T-cell (primary cell): ENCODE measurements around the gene CBFA2T2. TPM values are rescaled to one million over a fixed set of nuclear protein-coding genes. Genes with fewer than 3 reads are reported as not detected.
"Not testable (repeated sequence)": the region's sequence is repeated elsewhere in the genome, so short reads cannot be mapped to it uniquely, and the experiment has no call there.

Experiments
- ATAC-seq, 4 experiments: fragments of 200-7000 bp in 3 of 4; fragments of 150-1000 bp in 1 of 4; cut with Tn5 transposase; replicated peaks in 1 of 4; 1 replicate in 3 of 4; 2 replicates in 1 of 4; pipeline ENCODE4 v1.10.0; 2021; ENCODE audit warnings: moderate library complexity in 3 of 4, mild to moderate bottlenecking in 2 of 4, moderate number of reproducible peaks in 1 of 4
- CTCF ChIA-PET, 2 donors: fragments of 300-600 bp; sonication (Branson Sonifier 250); formaldehyde crosslinking; loops; one replicate each; lab custom pipeline; 2022; ENCODE audit warnings: antibody characterized with exemption in 2 of 2; lab: Charles Lee
- POLR2A ChIA-PET, 2 donors: fragments of 300-600 bp; sonication (Branson Sonifier 250); formaldehyde crosslinking; loops; one replicate each; lab custom pipeline; 2022; ENCODE audit warnings: antibody characterized with exemption in 2 of 2; lab: Charles Lee
- DNase-seq, 35 experiments: peaks; one replicate each; pipeline versions ENCODE4 v3.0.0 to v3.0.0-alpha.2; 2013 to 2023
- H3K27ac ChIP-seq: one replicate; pipeline ENCODE4 v1.5.1; 2013; ENCODE audit warnings: low read length
- H3K27me3 ChIP-seq, 2 experiments: replicated peaks in 1 of 2; 1 replicate in 1 of 2; 2 replicates in 1 of 2; pipeline versions ENCODE4 v1.6.1 to v1.7.0; 2013; ENCODE audit warnings: low read length in 1 of 2, mixed read lengths in 1 of 2; ENCODE audit not compliant: control insufficient read depth in 2 of 2, insufficient read depth in 2 of 2; ENCODE audit errors: extremely low read depth in 1 of 2
- H3K36me3 ChIP-seq, 2 donors: 1 replicate in 1 of 2; 2 replicates in 1 of 2; pipeline versions ENCODE4 v1.6.1 to v1.7.0; 2013; ENCODE audit warnings: low read length in 1 of 2; ENCODE audit not compliant: control insufficient read depth in 2 of 2, insufficient read depth in 1 of 2; ENCODE audit errors: extremely low read depth in 1 of 2
- H3K4me1 ChIP-seq, 2 experiments: 1 replicate in 1 of 2; 2 replicates in 1 of 2; pipeline versions ENCODE4 v1.6.1 to v1.7.0; 2013; ENCODE audit warnings: low read length in 2 of 2, mixed read lengths in 1 of 2; ENCODE audit not compliant: insufficient read depth in 2 of 2, control insufficient read depth in 1 of 2; ENCODE audit errors: extremely low read depth in 1 of 2
- H3K4me3 ChIP-seq, 2 donors: 1 replicate in 1 of 2; 2 replicates in 1 of 2; pipeline versions ENCODE4 v1.5.1 to v1.7.0; 2013; ENCODE audit warnings: mild to moderate bottlenecking in 2 of 2, low read length in 1 of 2, moderate library complexity in 1 of 2; ENCODE audit not compliant: control insufficient read depth in 1 of 2; ENCODE audit errors: extremely low read depth in 1 of 2
- H3K9me3 ChIP-seq: 2 replicates; pipeline ENCODE4 v1.7.0; 2013
- H3K27ac Mint-ChIP-seq, 2 donors: one replicate each; pipeline ENCODE4 v1.8.0; 2020 to 2021; ENCODE audit warnings: mild to moderate bottlenecking in 2 of 2, mixed read lengths in 2 of 2
- H3K27me3 Mint-ChIP-seq, 2 donors: one replicate each; pipeline ENCODE4 v1.8.0; 2021 to 2022; ENCODE audit warnings: mixed read lengths in 2 of 2
- H3K36me3 Mint-ChIP-seq: one replicate; pipeline ENCODE4 v1.8.0; 2021; ENCODE audit warnings: mixed read lengths
- H3K4me1 Mint-ChIP-seq, 3 donors: one replicate each; pipeline ENCODE4 v1.8.0; 2020 to 2022; ENCODE audit warnings: mixed read lengths in 3 of 3, mild to moderate bottlenecking in 1 of 3
- H3K4me3 Mint-ChIP-seq, 3 donors: one replicate each; pipeline ENCODE4 v1.8.0; 2020 to 2022; ENCODE audit warnings: mild to moderate bottlenecking in 3 of 3, mixed read lengths in 3 of 3, moderate library complexity in 3 of 3
- H3K9me3 Mint-ChIP-seq, 3 donors: one replicate each; pipeline ENCODE4 v1.8.0; 2020 to 2022; ENCODE audit warnings: mixed read lengths in 3 of 3
- WGBS: methylation state at CpG from one replicate; pipeline ENCODE4 v1.1.5; 2013; ENCODE audit warnings: missing lambda C conversion rate; ENCODE audit not compliant: insufficient coverage; 5-methylcytosine and 5-hydroxymethylcytosine counted together
- total RNA-seq, 35 experiments: library from RNA in 6 of 35; stranded (reverse) in 6 of 35; fragments of 120-200 nt in 1 of 35; gene quantifications; one replicate each; pipeline versions ENCODE4 v1.2.1 to v1.2.4 and lab custom pipeline; 2013 to 2026

CBFA2T2 gene
- total RNA-seq, 5 donors from 2014 or later (not counting 1 experiment from before 2014, with no cell fraction given): 25.2 to 34.2 (median 31.0) TPM

DNA sequence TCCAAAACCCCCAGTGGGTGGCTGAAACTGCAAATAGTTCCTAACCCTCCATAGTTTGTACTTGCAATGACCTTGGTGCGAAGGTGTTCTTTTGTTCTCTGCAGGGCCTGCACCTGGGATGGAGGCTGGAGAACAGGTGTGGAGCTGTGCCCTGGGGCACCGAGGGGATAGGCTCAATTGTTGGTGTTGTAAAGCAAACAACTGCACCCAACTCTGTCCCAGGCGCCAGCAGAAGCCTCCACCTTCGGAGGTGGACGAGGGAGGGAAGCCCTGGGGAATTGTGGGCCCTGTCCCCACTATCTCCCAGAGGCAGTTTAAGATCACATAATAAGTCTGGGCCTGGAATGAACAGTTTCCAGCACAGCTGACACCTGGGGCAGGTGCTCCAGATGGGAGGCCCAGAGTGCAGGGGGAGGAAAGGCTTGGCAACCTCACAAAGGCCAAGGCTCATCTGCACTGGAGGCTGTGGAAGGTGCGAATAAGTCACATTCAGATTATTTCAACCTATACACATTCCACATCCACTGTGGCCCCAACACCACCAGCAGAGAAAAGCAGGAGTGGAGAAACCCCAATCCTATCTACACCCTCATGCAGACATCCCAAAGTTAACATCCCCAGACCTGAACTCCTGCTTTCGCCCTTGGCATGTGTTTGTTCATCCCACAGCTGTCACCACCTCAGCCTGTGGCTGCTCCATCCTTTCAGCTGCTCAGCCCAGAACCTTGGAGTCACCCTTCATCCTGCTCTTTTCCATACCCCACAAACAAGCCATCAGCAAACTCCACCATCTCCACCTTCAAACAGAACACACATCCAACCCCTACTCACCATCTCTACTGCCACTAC, 12.3 kb upstream of the CBFA2T2 start:
- 83% methylated on average over 2 of the region's 7 CpGs for WGBS
- no peak overlapping the region for H3K4me3 Mint-ChIP-seq
- H3K4me1 Mint-ChIP-seq: no peaks in the 10 kb centered on the region
- ChIA-PET CTCF (no interaction called here), POLR2A (no interaction called here)
- ATAC-seq (no peak), DNase-seq (no peak)
- Histone ChIP-seq H3K27me3 (no peaks in the 10 kb centered on the region), H3K4me1 (no peaks in the 10 kb centered on the region), H3K9me3 (no peaks in the 10 kb centered on the region), H3K36me3 (no peaks in the 10 kb centered on the region), H3K27ac (no peak overlapping the region), H3K4me3 (no peak overlapping the region)
- no peaks in the 10 kb centered on the region for H3K9me3 Mint-ChIP-seq
- no peaks in the 10 kb centered on the region for H3K36me3 Mint-ChIP-seq
- H3K27me3 Mint-ChIP-seq: no peaks in the 10 kb centered on the region
- H3K27ac Mint-ChIP-seq: no peak overlapping the region

DNA sequence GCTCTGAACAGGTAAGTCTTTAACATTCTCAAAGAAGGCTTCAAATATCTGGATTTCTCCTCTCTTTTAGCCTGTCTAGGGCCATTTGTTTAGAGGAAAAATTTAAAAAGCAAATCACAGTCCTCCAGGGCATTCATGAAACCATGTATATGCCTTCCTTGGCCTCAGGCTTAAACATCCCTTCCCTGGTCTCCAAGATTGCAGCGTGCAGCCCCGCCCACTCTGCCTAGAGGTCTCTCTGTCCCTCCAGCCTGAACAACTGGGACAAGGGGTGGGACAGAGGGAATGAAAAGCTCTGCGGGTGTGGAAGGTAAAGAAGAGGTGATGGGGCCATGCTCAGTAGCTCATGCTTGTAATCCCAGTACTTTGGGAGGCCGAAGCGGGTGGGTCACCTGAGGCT, 9.8 kb upstream of the CBFA2T2 start:
- no peak overlapping the region for H3K4me3 Mint-ChIP-seq
- H3K27me3 ChIP-seq: no peaks in the 10 kb centered on the region
- ATAC-seq (no peak), DNase-seq (no peak)
- ChIA-PET POLR2A (no interaction called here), CTCF (no interaction called here)
- H3K9me3 Mint-ChIP-seq: no peaks in the 10 kb centered on the region
- H3K27ac Mint-ChIP-seq: no peak overlapping the region
- no peaks in the 10 kb centered on the region for H3K4me1 ChIP-seq
- no peaks in the 10 kb centered on the region for H3K4me1 Mint-ChIP-seq
- H3K4me3 ChIP-seq: no peak overlapping the region
- WGBS: 100% methylated on average over 1 of the region's 5 CpGs
- no peaks in the 10 kb centered on the region for H3K36me3 Mint-ChIP-seq
- H3K27ac ChIP-seq: no peak overlapping the region
- no peaks in the 10 kb centered on the region for H3K27me3 Mint-ChIP-seq
- no peaks in the 10 kb centered on the region for H3K9me3 ChIP-seq
- H3K36me3 ChIP-seq: no peaks in the 10 kb centered on the region

DNA sequence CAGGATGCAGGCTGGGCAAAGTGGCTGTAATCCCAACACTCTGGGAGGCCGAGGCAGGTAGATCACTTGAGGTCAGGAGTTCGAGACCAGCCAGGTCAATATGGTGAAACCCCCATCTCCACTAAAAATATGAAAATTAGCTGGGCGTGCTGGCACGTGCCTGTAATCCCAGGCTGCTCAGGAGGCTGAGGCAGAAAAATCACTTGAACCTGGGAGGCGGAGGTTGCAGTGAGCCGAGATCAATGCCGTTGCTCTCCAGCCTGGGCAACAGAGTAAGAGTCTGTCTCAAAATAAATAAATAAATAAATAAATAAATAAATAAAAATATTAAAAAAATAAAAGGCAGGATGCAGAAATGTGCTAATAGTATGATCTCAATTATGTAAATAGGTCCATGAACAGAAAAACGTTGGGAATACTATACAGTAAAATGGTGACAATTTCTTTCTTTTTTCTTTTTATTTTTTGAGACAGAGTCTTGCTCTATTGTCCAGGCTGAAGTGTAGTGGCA, 8.4 kb upstream of the CBFA2T2 start:
- POLR2A ChIA-PET: no interaction called here
- Mint-ChIP-seq H3K27me3 (no peaks in the 10 kb centered on the region), H3K4me3 (no peak overlapping the region), H3K36me3 (no peaks in the 10 kb centered on the region), H3K27ac (no peak overlapping the region), H3K9me3 (no peaks in the 10 kb centered on the region), H3K4me1 (no peaks in the 10 kb centered on the region)
- Histone ChIP-seq H3K4me1 (no peaks in the 10 kb centered on the region), H3K4me3 (no peak overlapping the region), H3K27ac (no peak overlapping the region), H3K9me3 (no peaks in the 10 kb centered on the region), H3K36me3 (no peaks in the 10 kb centered on the region), H3K27me3 (no peaks in the 10 kb centered on the region)
- CTCF ChIA-PET: no interaction called here
- no peak for DNase-seq
- WGBS: 100% methylated on average over 1 of the region's 8 CpGs
- no peak for ATAC-seq

DNA sequence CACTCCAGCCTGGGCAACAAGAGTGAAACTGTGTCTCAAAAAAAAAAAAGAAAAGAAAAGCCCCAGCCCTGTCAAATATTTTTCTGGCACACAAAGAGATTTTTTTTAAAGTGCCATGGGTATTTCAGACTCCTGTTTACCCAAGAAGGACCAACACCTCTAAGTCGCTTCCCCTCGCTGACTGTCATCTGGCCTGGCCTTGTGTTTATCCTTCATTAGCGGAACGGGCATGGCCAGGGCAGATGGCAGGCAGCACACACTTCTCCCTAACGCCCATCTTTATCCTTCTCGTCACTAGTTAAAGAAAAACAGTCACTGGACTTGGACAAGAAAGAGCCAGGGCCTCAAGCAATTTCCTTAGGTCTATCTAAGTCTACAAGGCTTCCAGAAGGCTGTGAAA, 7.3 kb upstream of the CBFA2T2 start:
- Histone ChIP-seq H3K4me3 (no peak overlapping the region), H3K9me3 (no peaks in the 10 kb centered on the region), H3K27ac (no peak overlapping the region), H3K36me3 (no peaks in the 10 kb centered on the region), H3K4me1 (no peaks in the 10 kb centered on the region), H3K27me3 (no peaks in the 10 kb centered on the region)
- 87% methylated on average over 6 of the region's 6 CpGs for WGBS
- ChIA-PET POLR2A (no interaction called here), CTCF (no interaction called here)
- Mint-ChIP-seq H3K9me3 (no peaks in the 10 kb centered on the region), H3K27ac (no peak overlapping the region), H3K4me1 (no peaks in the 10 kb centered on the region), H3K36me3 (no peaks in the 10 kb centered on the region), H3K27me3 (no peaks in the 10 kb centered on the region), H3K4me3 (no peak overlapping the region)
- DNase-seq (no peak), ATAC-seq (no peak)

DNA sequence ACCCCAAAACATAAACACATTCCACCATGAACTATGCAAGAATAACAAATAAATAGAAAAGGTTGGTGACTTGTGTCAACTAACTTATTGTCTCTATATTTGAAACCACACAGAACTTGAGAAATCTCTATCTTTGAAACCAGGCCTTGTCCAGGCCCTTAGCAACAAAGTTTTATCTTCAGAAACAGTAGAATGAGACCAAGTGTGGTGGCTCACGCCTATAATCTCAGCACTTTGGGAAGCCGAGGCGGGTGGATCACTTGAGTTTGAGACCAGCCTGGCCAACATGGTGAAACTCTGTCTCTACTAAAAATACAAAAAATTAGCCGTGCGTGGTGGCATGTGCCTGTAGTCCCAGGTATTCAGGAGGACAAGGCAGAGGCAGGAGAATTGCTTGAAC, 6.7 kb upstream of the CBFA2T2 start:
- H3K36me3 Mint-ChIP-seq, H3K27me3 Mint-ChIP-seq, CTCF ChIA-PET, ATAC-seq, DNase-seq, H3K4me3 Mint-ChIP-seq, POLR2A ChIA-PET, H3K27ac ChIP-seq, H3K36me3 ChIP-seq, H3K9me3 ChIP-seq, H3K27me3 ChIP-seq, H3K4me1 ChIP-seq, H3K9me3 Mint-ChIP-seq, H3K4me1 Mint-ChIP-seq, H3K4me3 ChIP-seq: not testable (repeated sequence)
- WGBS: 91% methylated on average over 2 of the region's 5 CpGs
- peak overlapping the region in 1 of 2 donors; percentile 25 for H3K27ac Mint-ChIP-seq

DNA sequence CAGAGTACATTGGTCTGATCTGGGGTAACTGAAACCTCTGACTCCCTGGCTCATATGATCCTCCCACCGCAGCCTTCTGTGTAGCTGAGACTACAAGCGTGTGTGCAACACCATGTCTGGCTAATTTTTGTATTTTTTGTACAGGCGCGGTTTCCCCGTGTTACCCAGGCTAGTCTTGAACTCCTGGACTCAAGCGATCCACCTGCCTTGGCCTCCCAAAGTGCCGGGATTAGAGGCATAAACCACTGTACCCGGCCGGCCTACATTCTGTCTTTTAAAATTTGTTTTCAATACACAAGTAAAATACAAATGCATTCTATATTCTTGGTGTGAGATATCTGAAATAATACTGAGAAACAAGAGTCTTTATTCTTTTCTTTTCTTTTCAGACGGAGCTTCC, 1.7 kb upstream of the CBFA2T2 start:
- Histone ChIP-seq H3K9me3 (no peaks in the 10 kb centered on the region), H3K27me3 (no peaks in the 10 kb centered on the region), H3K36me3 (no peaks in the 10 kb centered on the region), H3K4me3 (no peak overlapping the region), H3K27ac (no peak overlapping the region), H3K4me1 (peaks cover 8 to 24% of the 10 kb centered on the region in 2 experiments)
- ATAC-seq (no peak), DNase-seq (no peak)
- WGBS: 90% methylated on average over 2 of the region's 10 CpGs
- ChIA-PET CTCF (no interaction called here), POLR2A (no interaction called here)
- no peak overlapping the region for H3K4me3 Mint-ChIP-seq
- no peaks in the 10 kb centered on the region for H3K36me3 Mint-ChIP-seq
- H3K27me3 Mint-ChIP-seq: no peaks in the 10 kb centered on the region
- H3K27ac Mint-ChIP-seq: no peak overlapping the region
- H3K4me1 Mint-ChIP-seq: peaks cover 14 to 17% (median 17%) of the 10 kb centered on the region in 3 donors
- H3K9me3 Mint-ChIP-seq: no peaks in the 10 kb centered on the region
